Measurements from ENCODE around the gene IGFLR1. TPM values are rescaled to one million over a fixed set of nuclear protein-coding genes. Genes with fewer than 3 reads are reported as not detected.
"Not testable (repeated sequence)": the region's sequence is repeated elsewhere in the genome, so short reads cannot be mapped to it uniquely, and the experiment has no call there.

IGFLR1 gene
- total RNA-seq, 1 donor from 2014 or later, result 3.8 TPM

DNA sequence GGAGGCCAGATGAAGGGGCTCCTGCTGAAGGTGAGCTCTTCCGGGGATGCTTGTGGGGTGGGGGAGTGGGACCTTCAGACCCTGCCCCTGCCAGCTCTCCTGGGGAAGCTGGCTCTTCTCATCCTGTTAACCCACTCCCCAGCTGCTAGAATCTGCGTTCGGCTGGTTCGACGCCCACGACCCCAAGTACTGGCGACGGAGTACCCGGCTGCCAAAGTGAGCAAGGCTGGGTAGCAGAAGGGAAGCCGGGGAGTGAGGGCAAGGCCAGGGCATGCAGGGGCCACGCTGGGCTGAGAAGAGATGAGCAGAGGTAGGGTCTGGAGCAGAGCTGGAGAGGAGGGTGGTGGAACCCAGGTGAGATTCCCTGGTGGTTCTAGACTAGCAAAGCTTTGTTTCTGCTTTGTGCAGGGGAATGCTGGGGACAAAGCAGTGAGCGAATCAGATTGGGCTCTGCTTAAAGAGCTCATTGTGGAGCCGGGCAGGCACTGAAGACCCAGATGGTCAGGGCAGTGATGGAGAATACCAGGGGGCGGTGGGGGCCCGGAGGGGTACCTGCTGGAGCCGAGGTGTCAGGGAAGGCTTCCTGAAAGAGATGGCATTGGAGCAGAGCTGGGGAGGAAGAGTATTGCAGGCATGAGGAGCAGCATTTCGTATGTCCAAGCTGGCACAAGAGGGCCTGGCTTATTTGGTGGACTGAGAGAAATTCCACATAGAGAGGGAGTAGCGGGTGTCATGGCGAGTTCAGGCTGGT is 14.1 kb downstream of the IGFLR1 start:
- peaks cover 5% of the 10 kb centered on the region for H3K4me1 Mint-ChIP-seq (ENCODE audit: unreplicated experiment)
- no peak overlapping the region for H3K4me3 Mint-ChIP-seq
- TF ChIP-seq CTCF (conservative IDR thresholded peaks at IDR 0.05), result no peak
- no peak for DNase-seq (ENCODE audit: extremely low spot score, unreplicated experiment)
- H3K27ac Mint-ChIP-seq, result no peak overlapping the region
- peaks cover 14% of the 10 kb centered on the region for H3K36me3 Mint-ChIP-seq
- H3K27me3 Mint-ChIP-seq, result no peaks in the 10 kb centered on the region
- H3K9me3 Mint-ChIP-seq, result no peaks in the 10 kb centered on the region

- no peak for TF ChIP-seq CTCF (conservative IDR thresholded peaks at IDR 0.05)
- DNase-seq (ENCODE audit: extremely low spot score, unreplicated experiment), result no peak
- Mint-ChIP-seq H3K4me1 (ENCODE audit: unreplicated experiment) (peaks cover 5% of the 10 kb centered on the region), H3K27me3 (no peaks in the 10 kb centered on the region), H3K36me3 (peaks cover 14% of the 10 kb centered on the region), H3K27ac (no peak overlapping the region), H3K4me3 (no peak overlapping the region), H3K9me3 (no peaks in the 10 kb centered on the region)
Measured at GRCh38 chr19:35727053-35727955, 14.9 kb downstream of the IGFLR1 start.

DNA sequence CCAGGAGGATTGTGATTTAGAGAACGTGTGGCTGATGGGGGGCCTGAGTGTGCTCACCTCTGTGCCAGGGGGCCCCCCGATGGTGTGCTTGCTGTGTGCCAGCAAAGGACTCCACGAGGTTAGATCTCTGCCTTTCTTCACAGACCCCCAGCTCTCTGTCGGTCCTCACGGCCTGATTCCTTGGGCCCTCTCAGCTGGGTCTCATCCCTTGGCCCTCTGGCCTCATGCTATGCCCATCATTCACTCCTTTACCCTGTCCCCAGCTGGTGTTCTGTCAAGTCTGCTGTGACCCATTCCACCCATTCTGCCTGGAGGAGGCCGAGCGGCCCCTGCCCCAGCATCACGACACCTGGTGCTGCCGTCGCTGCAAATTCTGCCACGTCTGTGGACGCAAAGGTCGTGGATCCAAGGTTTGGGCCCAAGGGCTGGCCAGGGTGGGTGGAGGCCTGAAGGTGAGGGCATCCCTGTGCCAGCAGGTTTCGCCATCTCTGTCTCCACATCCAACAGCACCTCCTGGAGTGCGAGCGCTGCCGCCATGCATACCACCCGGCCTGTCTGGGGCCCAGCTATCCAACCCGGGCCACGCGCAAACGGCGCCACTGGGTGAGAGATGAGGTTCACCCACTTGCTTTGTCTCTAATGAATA is 16.9 kb downstream of the IGFLR1 start:
- Mint-ChIP-seq H3K36me3 (peaks cover 4% of the 10 kb centered on the region), H3K27ac (no peak overlapping the region), H3K4me1 (ENCODE audit: unreplicated experiment) (no peaks in the 10 kb centered on the region), H3K27me3 (no peaks in the 10 kb centered on the region), H3K9me3 (no peaks in the 10 kb centered on the region), H3K4me3 (no peak overlapping the region)
- no peak for TF ChIP-seq CTCF (conservative IDR thresholded peaks at IDR 0.05)
- DNase-seq (ENCODE audit: extremely low spot score, unreplicated experiment), result no peak

DNA sequence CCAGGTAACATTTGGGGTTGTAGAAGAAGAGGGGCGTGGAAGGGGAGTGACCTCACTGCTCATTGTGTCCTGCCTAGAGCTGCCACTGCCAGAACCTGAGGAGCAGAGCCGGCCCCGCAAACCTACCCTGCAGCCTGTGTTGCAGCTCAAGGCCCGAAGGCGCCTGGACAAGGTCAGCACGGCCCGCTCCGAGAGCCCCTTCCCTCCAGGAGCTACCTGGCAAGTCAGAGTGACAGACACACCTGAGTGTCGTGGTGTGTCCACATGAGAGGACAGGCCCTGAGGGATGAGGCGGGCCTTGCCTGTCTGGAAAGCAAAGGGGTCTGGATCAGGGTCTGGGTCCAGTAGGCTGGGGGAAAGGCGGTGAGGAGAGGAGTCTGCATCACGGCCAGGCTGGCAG is 17.7 kb downstream of the IGFLR1 start:
- no peaks in the 10 kb centered on the region for H3K36me3 Mint-ChIP-seq
- no peak overlapping the region for H3K4me3 Mint-ChIP-seq
- H3K27me3 Mint-ChIP-seq, result no peaks in the 10 kb centered on the region
- H3K27ac Mint-ChIP-seq, result no peak overlapping the region
- TF ChIP-seq CTCF (conservative IDR thresholded peaks at IDR 0.05), result no peak
- no peak for DNase-seq (ENCODE audit: extremely low spot score, unreplicated experiment)
- H3K4me1 Mint-ChIP-seq (ENCODE audit: unreplicated experiment), result no peaks in the 10 kb centered on the region
- H3K9me3 Mint-ChIP-seq, result no peaks in the 10 kb centered on the region

DNA sequence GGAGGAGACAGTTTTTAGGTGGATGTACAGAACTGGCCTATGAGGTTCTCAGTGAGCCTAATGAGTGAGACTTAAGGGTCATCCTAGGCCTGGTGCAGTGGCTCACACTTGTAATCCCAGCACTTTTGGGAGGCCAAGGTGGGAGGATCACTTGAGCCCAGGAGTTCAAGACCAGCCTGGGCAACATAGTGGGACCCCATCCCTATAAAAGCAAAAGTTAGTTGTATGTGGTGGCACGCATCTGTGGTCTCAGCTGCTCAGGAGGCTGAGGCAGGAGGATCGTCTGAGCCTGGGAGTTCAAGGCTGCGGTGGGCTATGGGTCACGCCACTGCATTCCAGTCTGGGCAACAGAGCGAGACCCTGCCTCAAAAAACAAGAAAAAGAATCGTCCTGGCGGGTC is 18.1 kb downstream of the IGFLR1 start:
- not testable (repeated sequence) for H3K27ac Mint-ChIP-seq; H3K9me3 Mint-ChIP-seq; H3K27me3 Mint-ChIP-seq; H3K4me1 Mint-ChIP-seq (ENCODE audit: unreplicated experiment); H3K4me3 Mint-ChIP-seq; H3K36me3 Mint-ChIP-seq; DNase-seq (ENCODE audit: extremely low spot score, unreplicated experiment)

Data from type B pancreatic cell (in vitro differentiated cells).